HEK293T (cell line): Measurements from ENCODE around the gene LSR.

Experiments
- CTCF ChIA-PET: fragments of 350-600 bp; formaldehyde crosslinking; extraction: SDS; loops from one replicate; lab custom pipeline; 2021; ENCODE audit warnings: antibody characterized with exemption, inconsistent platforms; lab: Yijun Ruan, JAX
- POLR2A ChIA-PET: fragments of 350-600 bp; formaldehyde crosslinking; extraction: SDS; loops from one replicate; lab custom pipeline; 2020; ENCODE audit warnings: antibody characterized with exemption, inconsistent platforms; lab: Yijun Ruan, JAX
- DNase-seq: peaks from one replicate; pipeline ENCODE4 v3.0.0; 2012; ENCODE audit warnings: mixed read lengths; ENCODE audit errors: extremely low spot score
- ARNT ChIP-seq: fragments of 450-650 bp; IDR thresholded peaks from 2 replicates; pipeline ENCODE4 v1.6.1; 2017; ENCODE audit warnings: mild to moderate bottlenecking
- BHLHE40 ChIP-seq: fragments of 450-650 bp; IDR thresholded peaks from 2 replicates; pipeline ENCODE4 v1.6.1; 2016; ENCODE audit warnings: mild to moderate bottlenecking, moderate library complexity, borderline replicate concordance
- CTBP1 ChIP-seq: fragments of 450-650 bp; IDR thresholded peaks from 2 replicates; pipeline ENCODE4 v1.6.1; 2016; ENCODE audit warnings: borderline replicate concordance
- ELF4 ChIP-seq: fragments of 450-650 bp; IDR thresholded peaks from 2 replicates; pipeline ENCODE4 v1.6.1; 2017; ENCODE audit warnings: antibody characterized with exemption
- FOXA1 ChIP-seq: fragments of 450-650 bp; IDR thresholded peaks from 2 replicates; pipeline ENCODE4 v1.6.1; 2016; ENCODE audit warnings: mild to moderate bottlenecking
- FOXK2 ChIP-seq: fragments of 450-650 bp; IDR thresholded peaks from 2 replicates; pipeline ENCODE4 v1.6.1; 2016; ENCODE audit warnings: mild to moderate bottlenecking
- FOXM1 ChIP-seq: fragments of 450-650 bp; IDR thresholded peaks from 2 replicates; pipeline ENCODE4 v1.6.1; 2017; ENCODE audit warnings: mild to moderate bottlenecking, borderline replicate concordance
- HDGF ChIP-seq: fragments of 450-650 bp; IDR thresholded peaks from 2 replicates; pipeline ENCODE4 v1.6.1; 2017; ENCODE audit warnings: antibody characterized with exemption, borderline replicate concordance
- L3MBTL2 ChIP-seq: fragments of 450-650 bp; conservative IDR thresholded peaks from 2 replicates; pipeline ENCODE4 v1.6.1; 2016; ENCODE audit warnings: mild to moderate bottlenecking
- LEF1 ChIP-seq: fragments of 450-650 bp; IDR thresholded peaks from 2 replicates; pipeline ENCODE4 v1.6.1; 2017; ENCODE audit warnings: mild to moderate bottlenecking, borderline replicate concordance
- NFRKB ChIP-seq: fragments of 450-650 bp; IDR thresholded peaks from 2 replicates; pipeline ENCODE4 v1.6.1; 2016; ENCODE audit warnings: mild to moderate bottlenecking, moderate library complexity
- SP1 ChIP-seq: fragments of 450-650 bp; IDR thresholded peaks from 2 replicates; pipeline ENCODE4 v1.6.1; 2017
- SUZ12 ChIP-seq: fragments of 450-650 bp; IDR thresholded peaks from 2 replicates; pipeline ENCODE4 v1.6.1; 2016; ENCODE audit warnings: mild to moderate bottlenecking
- TARDBP ChIP-seq: fragments of 450-650 bp; IDR thresholded peaks from 2 replicates; pipeline ENCODE4 v1.6.1; 2016
- ZNF384 ChIP-seq: fragments of 450-650 bp; IDR thresholded peaks from 2 replicates; pipeline ENCODE4 v1.6.1; 2016
- TF ChIP-seq, protein P1 (sequence below): fragments of 450-650 bp; IDR thresholded peaks from 2 replicates; pipeline ENCODE4 v1.6.1; 2016

Gene LSR, protein sequence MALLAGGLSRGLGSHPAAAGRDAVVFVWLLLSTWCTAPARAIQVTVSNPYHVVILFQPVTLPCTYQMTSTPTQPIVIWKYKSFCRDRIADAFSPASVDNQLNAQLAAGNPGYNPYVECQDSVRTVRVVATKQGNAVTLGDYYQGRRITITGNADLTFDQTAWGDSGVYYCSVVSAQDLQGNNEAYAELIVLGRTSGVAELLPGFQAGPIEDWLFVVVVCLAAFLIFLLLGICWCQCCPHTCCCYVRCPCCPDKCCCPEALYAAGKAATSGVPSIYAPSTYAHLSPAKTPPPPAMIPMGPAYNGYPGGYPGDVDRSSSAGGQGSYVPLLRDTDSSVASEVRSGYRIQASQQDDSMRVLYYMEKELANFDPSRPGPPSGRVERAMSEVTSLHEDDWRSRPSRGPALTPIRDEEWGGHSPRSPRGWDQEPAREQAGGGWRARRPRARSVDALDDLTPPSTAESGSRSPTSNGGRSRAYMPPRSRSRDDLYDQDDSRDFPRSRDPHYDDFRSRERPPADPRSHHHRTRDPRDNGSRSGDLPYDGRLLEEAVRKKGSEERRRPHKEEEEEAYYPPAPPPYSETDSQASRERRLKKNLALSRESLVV

DNA sequence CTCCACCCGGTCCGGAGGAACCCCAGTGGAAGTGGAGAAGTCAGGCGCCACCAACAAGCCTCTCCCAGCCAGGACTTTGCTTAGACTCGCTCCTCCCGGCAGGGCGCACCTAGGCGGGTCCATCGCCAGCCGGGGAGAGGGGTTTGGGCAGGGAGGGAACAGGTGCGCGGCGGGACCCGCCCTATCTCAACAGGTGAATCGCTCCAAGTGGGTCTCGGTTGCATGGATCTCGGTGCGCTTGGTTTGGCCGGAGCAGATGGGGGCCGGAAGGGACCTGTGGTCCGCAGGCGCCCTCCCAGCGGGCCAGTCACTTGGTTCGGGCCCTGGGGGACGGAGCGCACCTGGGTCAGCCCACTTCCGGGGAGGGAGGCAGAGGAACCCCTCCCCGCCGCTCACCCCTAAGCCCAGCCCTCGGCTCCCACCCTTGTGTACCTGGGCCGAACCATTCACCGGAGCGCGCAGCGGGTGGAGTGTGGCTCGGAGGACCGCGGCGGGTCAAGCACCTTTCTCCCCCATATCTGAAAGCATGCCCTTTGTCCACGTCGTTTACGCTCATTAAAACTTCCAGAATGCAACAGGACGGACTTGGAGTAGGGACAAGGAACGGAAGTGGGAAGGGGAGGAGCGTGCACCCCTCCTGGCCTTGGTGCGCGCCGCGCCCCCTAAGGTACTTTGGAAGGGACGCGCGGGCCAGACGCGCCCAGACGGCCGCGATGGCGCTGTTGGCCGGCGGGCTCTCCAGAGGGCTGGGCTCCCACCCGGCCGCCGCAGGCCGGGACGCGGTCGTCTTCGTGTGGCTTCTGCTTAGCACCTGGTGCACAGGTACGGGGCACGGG lies at the start of gene LSR:
Gene LSR, plus strand, starts transcription at position 693 of the 836 bp plus-strand sequence. Its CDS starts 21 bp downstream, at position 714.
- TF ChIP-seq, protein P1, sequence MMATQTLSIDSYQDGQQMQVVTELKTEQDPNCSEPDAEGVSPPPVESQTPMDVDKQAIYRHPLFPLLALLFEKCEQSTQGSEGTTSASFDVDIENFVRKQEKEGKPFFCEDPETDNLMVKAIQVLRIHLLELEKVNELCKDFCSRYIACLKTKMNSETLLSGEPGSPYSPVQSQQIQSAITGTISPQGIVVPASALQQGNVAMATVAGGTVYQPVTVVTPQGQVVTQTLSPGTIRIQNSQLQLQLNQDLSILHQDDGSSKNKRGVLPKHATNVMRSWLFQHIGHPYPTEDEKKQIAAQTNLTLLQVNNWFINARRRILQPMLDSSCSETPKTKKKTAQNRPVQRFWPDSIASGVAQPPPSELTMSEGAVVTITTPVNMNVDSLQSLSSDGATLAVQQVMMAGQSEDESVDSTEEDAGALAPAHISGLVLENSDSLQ: no peak
- TF ChIP-seq ZNF384 (no peak), SP1 (peak; percentile 65), FOXK2 (peak; percentile 92), L3MBTL2 (no peak), FOXM1 (peak; percentile 96), BHLHE40 (peak; percentile 78), NFRKB (peak; percentile 45; the same call in 1 of the 2 replicates), CTBP1 (peak; percentile 83), SUZ12 (no peak), ELF4 (peak; percentile 75)
- POLR2A ChIA-PET: interaction anchor here (0.7 kb wide), 1 partner anchor 127 kb away, joined by 3 read pairs; no protein-coding TSS in a partner anchor
- CTCF ChIA-PET: no interaction called here
- DNase-seq: peak; percentile 84

DNA sequence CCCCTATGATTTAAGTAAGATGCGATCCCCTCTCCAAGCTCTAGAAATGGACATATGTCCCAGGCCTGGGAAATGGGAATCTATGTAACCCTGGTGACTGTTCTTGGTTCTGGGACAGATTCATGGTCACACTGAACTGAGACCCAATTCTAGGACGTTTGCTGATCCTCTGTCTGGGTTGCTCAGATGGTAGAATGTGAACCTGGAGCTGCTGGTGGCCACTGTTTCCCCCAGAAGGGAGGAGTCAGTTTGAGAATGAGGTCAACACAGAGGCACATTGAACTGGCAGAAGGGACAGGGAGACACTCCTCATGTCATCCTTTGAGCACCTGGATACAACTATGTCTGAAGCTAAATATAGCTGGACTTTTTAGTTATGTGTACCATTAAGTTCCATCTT lies 49.3 kb upstream of the LSR start:
- no peak for DNase-seq
- ChIA-PET CTCF (no interaction called here), POLR2A (no interaction called here)
- TF ChIP-seq, protein P1: no peak
- TF ChIP-seq BHLHE40 (no peak), L3MBTL2 (no peak), FOXK2 (no peak), LEF1 (no peak), SUZ12 (no peak), SP1 (no peak), FOXA1 (no peak), NFRKB (no peak), TARDBP (no peak), ARNT (no peak), HDGF (no peak), ZNF384 (no peak), CTBP1 (no peak)

DNA sequence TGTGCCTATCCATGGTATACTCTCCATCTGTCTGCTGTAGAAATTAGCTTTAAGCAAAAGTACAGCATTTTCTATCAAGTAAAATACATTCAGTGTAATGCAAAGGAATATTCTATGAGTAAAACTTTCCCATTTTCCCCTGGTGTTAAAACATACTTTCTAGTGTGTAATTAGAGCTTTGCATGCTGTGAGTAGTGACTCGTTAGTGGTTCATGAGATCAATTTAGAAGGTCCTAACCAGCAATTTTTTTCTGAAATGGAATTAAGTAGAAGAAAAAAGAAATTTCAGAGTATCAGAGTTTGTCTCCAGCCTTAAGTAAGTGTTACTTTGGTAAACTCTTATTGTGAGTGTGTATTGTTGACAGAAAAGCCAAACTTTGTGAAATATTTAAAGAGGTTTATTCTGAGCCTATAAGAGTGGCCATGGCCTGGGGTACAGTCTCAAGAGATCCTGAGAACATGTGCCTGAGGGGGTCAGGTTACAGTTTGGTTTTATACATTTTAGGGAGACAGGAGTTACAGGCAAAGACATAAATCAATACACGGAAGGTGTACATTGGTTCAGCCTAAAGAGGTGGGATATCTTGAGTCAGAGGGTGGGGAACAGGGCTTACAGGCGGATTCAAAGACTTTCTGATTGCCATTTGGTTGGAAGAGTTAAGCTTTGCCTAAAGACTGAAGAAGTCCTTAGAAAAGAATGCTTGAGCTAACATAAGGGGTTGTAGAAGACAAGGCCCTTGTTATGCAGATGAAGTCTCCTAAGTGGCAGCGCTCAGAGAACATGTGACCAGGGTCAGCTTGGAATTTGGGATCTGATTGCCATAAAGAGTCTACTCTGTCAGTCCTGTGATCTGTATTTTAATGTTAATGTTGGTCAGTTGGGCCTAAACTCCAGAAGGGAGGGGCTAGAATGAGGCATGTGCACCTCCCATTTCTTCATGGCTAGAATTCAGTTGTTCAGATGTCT lies 45.8 kb upstream of the LSR start:
- ChIA-PET CTCF (no interaction called here), POLR2A (no interaction called here)
- TF ChIP-seq, protein P1: peak; percentile 75
- TF ChIP-seq ZNF384: no peak
- DNase-seq: no peak

DNA sequence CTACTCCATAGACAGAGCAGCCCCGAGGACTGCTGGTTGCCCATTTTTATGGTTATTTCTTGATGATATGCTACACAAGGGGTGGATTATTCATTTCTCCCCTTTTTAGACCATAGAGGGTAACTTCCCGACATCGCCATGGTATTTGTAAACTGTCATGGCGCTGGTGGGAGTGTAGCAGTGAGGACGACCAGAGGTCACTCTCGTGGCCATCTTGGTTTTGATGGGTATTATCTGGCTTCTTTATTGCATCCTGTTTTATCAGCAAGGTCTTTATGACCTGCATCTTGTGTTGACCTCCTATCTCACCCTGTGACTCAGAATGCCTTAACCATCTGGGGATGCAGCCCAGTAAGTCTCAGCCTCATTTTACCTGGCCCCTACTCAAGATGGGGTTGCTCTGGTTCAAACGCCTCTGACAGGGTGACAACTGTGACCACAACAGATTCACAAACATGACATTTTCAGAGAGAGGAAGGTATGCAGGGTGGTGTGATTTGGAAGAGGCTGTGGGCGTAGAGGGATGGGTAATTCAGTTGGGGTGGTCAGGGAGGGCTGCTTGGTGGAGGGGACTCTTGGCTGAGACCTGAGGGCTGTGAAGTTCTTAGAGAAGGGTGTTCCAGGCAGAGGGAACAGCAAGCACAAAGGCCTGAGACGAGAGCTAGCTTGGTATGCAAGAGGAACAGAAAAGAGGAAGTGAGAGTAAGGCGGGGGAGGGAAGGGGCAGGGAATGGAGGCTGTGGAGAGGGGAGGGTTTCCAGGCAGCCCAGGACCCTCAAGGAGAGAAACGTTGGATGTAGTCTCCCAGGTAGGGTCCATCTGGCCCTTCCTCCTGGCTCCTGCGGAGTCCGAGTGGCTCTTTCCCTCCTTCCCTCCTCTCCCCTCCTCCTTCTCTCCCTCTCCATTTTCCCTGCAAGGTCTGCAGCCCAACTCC lies 43.7 kb upstream of the LSR start:
- ChIA-PET CTCF (no interaction called here), POLR2A (interaction anchor here (0.9 kb wide), 1 partner anchor 61 kb away, joined by 3 read pairs; no protein-coding TSS in a partner anchor)
- no peak for TF ChIP-seq NFRKB
- no peak for TF ChIP-seq L3MBTL2
- no peak for TF ChIP-seq ZNF384
- TF ChIP-seq BHLHE40: no peak
- TF ChIP-seq SP1: no peak
- TF ChIP-seq SUZ12: no peak
- TF ChIP-seq, protein P1: no peak
- TF ChIP-seq TARDBP: no peak
- TF ChIP-seq HDGF: no peak
- no peak for TF ChIP-seq FOXM1
- DNase-seq: no peak
